Liver (tissue), 9 donors: ENCODE measurements around the gene TMEM164. TPM values are rescaled to one million over a fixed set of nuclear protein-coding genes. Genes with fewer than 3 reads are reported as not detected.

Source experiments
- DNase-seq: peaks from one replicate; pipeline ENCODE4 v3.0.0-alpha.2; 2017; ENCODE audit warnings: low spot score
- H3K27ac ChIP-seq, 2 donors: one replicate each; pipeline ENCODE4 v1.7.0; 2013; ENCODE audit warnings: inconsistent platforms in 2 of 2, low read length in 2 of 2, control low read depth in 1 of 2, low read depth in 1 of 2, mild to moderate bottlenecking in 1 of 2
- H3K27me3 ChIP-seq, 4 donors: one replicate each; pipeline versions ENCODE4 v1.6.1 to v1.7.0; 2013; ENCODE audit warnings: low read length in 3 of 4, inconsistent platforms in 1 of 4, mild to moderate bottlenecking in 1 of 4, moderate library complexity in 1 of 4; ENCODE audit not compliant: control insufficient read depth in 4 of 4, insufficient read depth in 4 of 4
- H3K36me3 ChIP-seq, 4 donors: one replicate each; pipeline versions ENCODE4 v1.6.1 to v1.7.0; 2013; ENCODE audit warnings: low read length in 3 of 4, mild to moderate bottlenecking in 3 of 4, low read depth in 1 of 4, moderate library complexity in 1 of 4; ENCODE audit not compliant: control insufficient read depth in 4 of 4, insufficient read depth in 3 of 4
- H3K4me1 ChIP-seq, 4 donors: one replicate each; pipeline versions ENCODE4 v1.6.1 to v1.7.0; 2013; ENCODE audit warnings: low read length in 3 of 4, mild to moderate bottlenecking in 3 of 4, moderate library complexity in 1 of 4; ENCODE audit not compliant: control insufficient read depth in 4 of 4, insufficient read depth in 4 of 4
- H3K4me3 ChIP-seq, 3 donors: one replicate each; pipeline versions ENCODE4 v1.6.1 to v1.7.0; 2013; ENCODE audit warnings: low read length in 3 of 3, control low read depth in 1 of 3, low read depth in 1 of 3, mild to moderate bottlenecking in 1 of 3
- H3K9ac ChIP-seq, 2 donors: one replicate each; pipeline ENCODE4 v1.7.0; 2013; ENCODE audit warnings: low read length in 2 of 2, mild to moderate bottlenecking in 2 of 2, moderate library complexity in 2 of 2, control low read depth in 1 of 2, low read depth in 1 of 2
- H3K9me3 ChIP-seq, 4 donors: one replicate each; pipeline versions ENCODE4 v1.6.1 to v1.7.0; 2013; ENCODE audit warnings: low read length in 3 of 4; ENCODE audit not compliant: control insufficient read depth in 4 of 4
- CTCF ChIP-seq: fragments of 150-350 bp; IDR thresholded peaks from 2 replicates; pipeline ENCODE4 v1.5.1; 2017; ENCODE audit warnings: improper control_type of control experiment, low read depth, low read length; ENCODE audit not compliant: missing input control
- FOXA1 ChIP-seq: IDR thresholded peaks from 2 replicates; pipeline ENCODE4 v1.6.1; 2016; ENCODE audit warnings: antibody characterized with exemption
- FOXA2 ChIP-seq: IDR thresholded peaks from 2 replicates; pipeline ENCODE4 v1.6.1; 2016; ENCODE audit warnings: antibody characterized with exemption
- HNF4A ChIP-seq, 2 donors: conservative IDR thresholded peaks; 2 replicates each; pipeline ENCODE4 v1.6.1; 2016; ENCODE audit warnings: antibody characterized with exemption in 2 of 2, mild to moderate bottlenecking in 2 of 2
- HNF4G ChIP-seq: IDR thresholded peaks from 2 replicates; pipeline ENCODE4 v1.6.1; 2016; ENCODE audit warnings: antibody characterized with exemption
- REST ChIP-seq: IDR thresholded peaks from 2 replicates; pipeline ENCODE4 v1.6.1; 2016; ENCODE audit warnings: antibody characterized with exemption, mild to moderate bottlenecking
- TAF1 ChIP-seq: conservative IDR thresholded peaks from 2 replicates; pipeline ENCODE4 v1.6.1; 2016; ENCODE audit warnings: antibody characterized with exemption, mild to moderate bottlenecking
- WGBS: extraction: QIAGEN DNeasy Blood & Tissue Kit; methylation state at CpG from one replicate; pipeline ENCODE4 v1.1.7; 2013; 5-methylcytosine and 5-hydroxymethylcytosine counted together
- polyA plus RNA-seq, 2 donors: library from polyadenylated mRNA; stranded (reverse) in 1 of 2; unstranded in 1 of 2; fragments of 200-250 nt in 1 of 2; fragments of >200 nt in 1 of 2; fragmentation: Nextera tagmentation in 1 of 2; extraction: Ambion mirVana in 1 of 2; gene quantifications; one replicate each; pipeline versions ENCODE4 v1.2.1 to v1.2.3, GENCODE V29; 2013 to 2015
- total RNA-seq, 2 donors: library from RNA; depleted of rRNA; stranded (reverse); fragments of >200 nt; gene quantifications; one replicate each; pipeline ENCODE4 v1.2.3, GENCODE V29; 2014
- TF ChIP-seq, protein P1 (sequence below): IDR thresholded peaks from 2 replicates; pipeline ENCODE4 v1.6.1; 2016; ENCODE audit warnings: antibody characterized with exemption
- donor health status: healthy.
- donor health status: healthy.
- donor health status: healthy.
- donor health status: healthy.
- donor health status: healthy.

The TMEM164 gene
- total and polyA plus RNA-seq, 4 donors = 0.40 to 8.5 (median 2.9) TPM

- WGBS = 97% methylated on average over 2 of the region's 2 CpGs
- DNase-seq = no peak
- no peak overlapping the region for H3K27ac ChIP-seq
- H3K9ac ChIP-seq = no peak overlapping the region
- H3K9me3 ChIP-seq = no peaks in the 10 kb centered on the region
- no peak for TF ChIP-seq HNF4A (conservative IDR thresholded peaks at IDR 0.05)
- no peak for TF ChIP-seq TAF1
- TF ChIP-seq, protein P1, sequence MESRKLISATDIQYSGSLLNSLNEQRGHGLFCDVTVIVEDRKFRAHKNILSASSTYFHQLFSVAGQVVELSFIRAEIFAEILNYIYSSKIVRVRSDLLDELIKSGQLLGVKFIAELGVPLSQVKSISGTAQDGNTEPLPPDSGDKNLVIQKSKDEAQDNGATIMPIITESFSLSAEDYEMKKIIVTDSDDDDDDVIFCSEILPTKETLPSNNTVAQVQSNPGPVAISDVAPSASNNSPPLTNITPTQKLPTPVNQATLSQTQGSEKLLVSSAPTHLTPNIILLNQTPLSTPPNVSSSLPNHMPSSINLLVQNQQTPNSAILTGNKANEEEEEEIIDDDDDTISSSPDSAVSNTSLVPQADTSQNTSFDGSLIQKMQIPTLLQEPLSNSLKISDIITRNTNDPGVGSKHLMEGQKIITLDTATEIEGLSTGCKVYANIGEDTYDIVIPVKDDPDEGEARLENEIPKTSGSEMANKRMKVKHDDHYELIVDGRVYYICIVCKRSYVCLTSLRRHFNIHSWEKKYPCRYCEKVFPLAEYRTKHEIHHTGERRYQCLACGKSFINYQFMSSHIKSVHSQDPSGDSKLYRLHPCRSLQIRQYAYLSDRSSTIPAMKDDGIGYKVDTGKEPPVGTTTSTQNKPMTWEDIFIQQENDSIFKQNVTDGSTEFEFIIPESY = no peak
- no peak for TF ChIP-seq FOXA1
- H3K27me3 ChIP-seq = peaks cover 0 to 3% (median 0%) of the 10 kb centered on the region in 4 donors
- no peaks in the 10 kb centered on the region for H3K36me3 ChIP-seq
- H3K4me1 ChIP-seq = no peaks in the 10 kb centered on the region
- H3K4me3 ChIP-seq = no peak overlapping the region
Observed at GRCh38 chrX:110119480-110119879, 116.6 kb downstream of the TMEM164 start.

- H3K27ac ChIP-seq = no peak overlapping the region
- 80% methylated on average over 2 of the region's 2 CpGs for WGBS
Observed at GRCh38 chrX:110120025-110120424, 117.1 kb downstream of the TMEM164 start.

More at GRCh38 chrX:110120025-110120424, 117.1 kb downstream of the TMEM164 start:
- no peak for TF ChIP-seq REST
- no peak for TF ChIP-seq CTCF
- TF ChIP-seq HNF4G = no peak
- no peak for TF ChIP-seq FOXA2
- no peaks in the 10 kb centered on the region for H3K4me1 ChIP-seq
- no peaks in the 10 kb centered on the region for H3K36me3 ChIP-seq
- no peaks in the 10 kb centered on the region for H3K9me3 ChIP-seq
- H3K4me3 ChIP-seq = no peak overlapping the region
- H3K9ac ChIP-seq = no peak overlapping the region
- H3K27me3 ChIP-seq = peaks cover 0 to 1% (median 0%) of the 10 kb centered on the region in 4 donors
- no peak for DNase-seq
